Measurements from ENCODE around the gene KRT17.
"Not testable (repeated sequence)": the region's sequence is repeated elsewhere in the genome, so short reads cannot be mapped to it uniquely, and the experiment has no call there.

Gene KRT17

DNA sequence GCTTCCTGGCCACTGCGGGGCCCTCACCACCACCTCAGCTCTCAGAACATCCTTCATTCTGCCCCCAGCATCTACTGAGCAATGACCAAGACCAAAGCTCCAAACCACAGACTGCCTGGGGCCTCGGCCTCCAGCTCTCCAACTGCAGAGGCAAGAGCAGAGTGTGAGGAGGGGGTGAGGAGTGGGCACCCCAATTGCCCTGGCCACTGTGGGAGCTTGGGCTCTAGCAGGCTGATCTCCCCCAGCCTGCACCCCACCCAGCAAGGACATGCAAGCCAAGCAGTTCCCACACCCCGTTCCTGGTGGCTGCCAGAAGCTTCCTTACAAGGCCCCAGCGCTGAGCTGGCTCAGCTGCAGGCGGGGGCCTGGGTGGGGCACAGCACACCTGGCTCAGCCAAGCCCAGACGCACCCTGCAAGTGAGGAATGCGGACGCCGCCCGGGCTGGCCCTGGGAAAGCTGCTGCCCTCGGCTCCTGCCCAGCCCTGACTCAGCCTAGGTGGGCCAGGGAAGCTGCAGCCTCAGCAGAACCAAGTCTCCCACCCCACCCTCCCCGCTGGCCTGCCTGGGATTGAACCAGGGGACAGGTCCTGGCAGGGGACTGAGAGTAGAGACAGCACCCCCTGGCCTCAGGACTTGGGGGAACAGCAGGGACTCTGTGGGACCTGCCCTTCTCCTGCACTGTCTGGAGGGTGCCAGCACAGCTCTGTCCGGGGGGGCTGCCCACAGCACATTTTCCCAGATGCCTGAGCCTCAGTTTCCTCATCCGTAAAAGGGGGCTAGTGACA is 29.7 kb upstream of the KRT17 start:
- no peak for DNase-seq

DNA sequence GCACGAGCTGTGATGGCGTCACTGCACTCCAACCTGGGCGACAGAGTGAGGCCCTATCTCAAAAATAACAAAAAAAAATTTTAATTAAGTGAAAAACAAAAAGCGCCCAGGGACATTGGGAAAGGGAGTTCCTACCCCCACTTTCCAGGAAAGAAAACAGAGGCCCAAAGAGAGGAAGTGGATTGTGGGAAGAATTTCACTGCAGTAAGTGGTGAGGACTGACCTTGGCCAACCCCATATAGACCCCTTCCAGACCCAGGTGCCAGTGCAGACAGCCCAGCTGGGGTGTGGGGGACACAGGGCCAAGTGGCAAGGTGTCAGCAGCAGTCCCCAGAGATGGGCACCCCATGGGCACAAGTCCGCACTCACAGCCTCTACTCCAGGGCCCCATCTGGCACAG is 29.0 kb upstream of the KRT17 start:
- no peak for DNase-seq

DNA sequence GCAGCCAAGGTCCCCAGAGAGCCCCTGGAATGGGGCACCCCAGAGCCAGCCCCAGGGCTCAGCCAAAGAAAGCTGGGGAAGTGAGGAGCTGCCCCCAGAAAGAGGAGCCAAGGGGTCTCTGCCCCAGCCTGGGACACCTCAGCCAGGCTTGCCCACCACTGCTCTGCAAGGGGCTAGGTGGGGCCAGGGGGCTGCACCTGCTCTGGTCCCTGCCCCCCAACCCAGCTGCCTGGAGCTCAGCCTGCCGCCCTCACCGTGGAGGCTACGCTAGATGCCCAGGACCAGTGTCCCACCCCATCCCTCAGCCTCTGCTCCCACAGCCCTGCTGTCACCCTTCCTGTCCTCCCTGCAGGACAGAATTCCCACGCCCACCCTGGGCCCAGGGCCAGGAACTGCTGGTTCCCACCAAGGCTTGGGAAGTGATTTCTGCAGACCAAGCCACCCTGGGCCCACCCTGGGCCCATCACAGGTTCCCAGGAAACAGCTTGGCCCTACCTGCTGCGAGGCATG is 28.1 kb upstream of the KRT17 start:
- DNase-seq: no peak

DNA sequence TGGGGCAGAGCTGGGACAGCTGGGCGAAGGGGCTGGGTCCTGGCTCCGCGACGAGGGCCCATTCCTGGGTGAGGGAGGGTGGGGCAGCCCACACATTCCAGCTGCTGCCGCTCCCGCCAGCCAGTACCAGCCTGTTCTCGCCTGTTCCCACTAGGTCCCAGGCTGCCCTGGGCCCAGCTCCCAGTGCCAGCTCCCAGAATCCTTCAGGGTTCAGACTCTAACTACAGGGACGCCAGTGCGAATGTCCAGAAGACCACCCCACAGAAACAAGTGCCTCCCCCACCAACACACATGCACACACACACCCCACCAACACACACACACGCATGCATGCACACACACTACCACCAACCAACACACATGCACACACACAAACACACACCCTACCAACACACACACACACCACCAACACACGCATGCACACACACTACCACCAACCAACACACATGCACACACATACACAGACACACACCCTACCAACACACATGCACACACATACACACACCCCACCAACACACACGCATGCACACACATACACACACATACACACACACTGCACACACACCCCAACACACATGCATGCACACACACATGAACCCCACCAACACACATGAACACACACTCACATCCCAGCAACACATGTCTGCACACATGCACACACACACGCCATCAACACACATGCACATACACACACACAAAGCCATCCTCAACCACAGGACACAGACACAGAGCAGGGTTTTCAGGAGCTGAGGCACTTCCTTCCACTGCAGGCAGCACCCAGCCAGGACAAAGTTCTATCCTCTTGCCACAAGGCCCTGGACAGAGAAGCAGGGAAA is 27.5 kb upstream of the KRT17 start:
- DNase-seq: peak; percentile 82

DNA sequence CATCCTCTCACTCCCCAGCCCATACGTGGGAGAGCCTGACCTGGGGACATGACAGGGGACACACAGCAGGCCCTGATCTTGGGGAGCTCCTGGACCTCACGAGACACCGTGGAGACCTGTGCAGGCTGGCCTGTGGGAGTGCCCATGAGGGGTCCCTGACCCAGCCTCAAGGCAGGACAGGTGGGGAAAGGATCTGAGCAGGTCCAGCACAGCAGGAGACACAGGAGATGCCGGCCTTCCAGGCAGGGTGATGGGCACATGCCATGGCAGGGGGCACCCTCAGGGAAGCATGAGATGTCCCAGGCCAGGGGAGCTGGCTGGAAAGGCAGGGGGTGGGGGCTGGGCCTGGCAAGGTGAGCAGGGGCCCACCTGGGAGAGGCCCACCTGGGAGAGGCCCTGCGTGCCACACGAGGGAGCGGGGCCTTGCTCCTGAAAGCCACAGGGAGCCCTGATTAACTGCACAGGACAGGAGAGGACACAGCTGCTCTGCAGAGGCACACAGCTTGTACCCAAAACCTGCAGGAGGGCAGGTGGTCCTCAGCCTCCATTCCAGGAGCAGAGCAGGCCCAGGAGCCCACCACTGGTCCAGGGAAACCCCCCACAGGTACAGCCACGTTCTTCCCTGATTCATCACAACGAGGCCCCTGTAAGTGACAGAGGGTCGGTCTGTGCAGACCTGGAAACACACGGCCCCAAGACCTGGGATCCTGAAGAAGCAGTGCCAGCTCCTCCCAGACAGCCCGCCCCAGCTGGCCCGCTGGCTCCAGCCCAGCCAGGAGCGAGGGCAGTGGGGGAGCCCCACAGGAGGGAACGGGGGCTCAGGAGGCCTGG is 26.6 kb upstream of the KRT17 start:
- no peak for DNase-seq

DNA sequence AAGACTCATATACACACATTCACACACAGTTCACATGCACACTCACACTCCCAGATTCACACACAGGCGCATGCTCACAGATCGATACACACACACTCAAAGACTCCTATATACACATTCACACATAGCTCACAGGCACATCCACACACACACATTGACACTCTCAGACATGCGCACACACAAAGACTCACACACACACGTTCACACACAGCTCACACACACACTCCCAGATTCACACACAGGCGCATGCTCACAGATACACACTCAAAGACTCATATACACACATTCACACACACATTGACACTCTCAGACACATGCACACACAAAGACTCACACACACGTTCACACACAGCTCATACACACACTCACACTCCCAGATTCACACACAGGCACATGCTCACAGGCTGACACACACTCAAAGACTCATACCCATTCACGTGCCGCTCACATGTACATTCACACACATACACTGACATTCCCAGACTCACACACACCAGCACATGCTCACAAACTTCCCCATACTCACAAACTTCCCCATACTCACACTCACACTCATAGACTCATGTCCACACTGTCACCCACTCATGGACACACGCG is 25.6 kb upstream of the KRT17 start:
- no peak for DNase-seq

DNA sequence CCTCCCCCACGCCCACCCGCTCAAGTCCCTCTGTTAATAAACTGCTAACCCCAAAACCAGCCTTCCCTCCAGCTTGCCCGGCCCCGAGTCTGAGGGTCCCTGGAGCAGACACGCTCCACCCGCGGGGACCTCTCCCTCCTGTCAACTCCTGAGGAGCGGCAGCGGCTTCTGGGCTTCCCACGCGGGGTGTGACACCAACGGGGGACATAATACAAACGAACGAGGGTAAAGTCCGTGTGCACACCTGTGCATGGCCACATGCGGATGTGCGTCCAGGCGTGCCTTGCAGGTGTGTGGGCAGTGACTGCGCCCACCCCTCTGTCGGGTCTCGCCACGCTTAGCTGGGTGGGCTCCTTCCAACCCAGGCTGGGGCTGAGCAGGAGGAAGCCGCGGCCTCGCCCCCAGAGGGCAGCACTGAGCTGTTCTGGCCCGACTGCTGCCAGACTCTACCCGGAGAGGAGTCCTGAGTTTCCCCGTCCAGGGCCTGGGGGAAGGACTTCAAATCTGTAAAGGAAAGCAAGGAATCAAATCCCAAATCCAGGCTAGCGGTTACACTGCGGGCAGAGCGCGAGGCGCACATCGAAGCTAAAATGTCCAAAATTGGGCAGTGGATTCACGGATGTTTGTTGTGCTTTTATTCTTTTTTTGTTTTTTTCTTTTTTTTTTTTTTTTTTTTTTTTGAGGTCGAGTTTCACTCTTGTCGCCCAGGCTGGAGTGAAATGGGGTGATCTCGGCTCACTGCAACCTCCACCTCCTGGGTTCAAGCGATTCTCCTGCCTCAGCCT is 24.2 kb upstream of the KRT17 start:
- peak; percentile 91 for DNase-seq

DNA sequence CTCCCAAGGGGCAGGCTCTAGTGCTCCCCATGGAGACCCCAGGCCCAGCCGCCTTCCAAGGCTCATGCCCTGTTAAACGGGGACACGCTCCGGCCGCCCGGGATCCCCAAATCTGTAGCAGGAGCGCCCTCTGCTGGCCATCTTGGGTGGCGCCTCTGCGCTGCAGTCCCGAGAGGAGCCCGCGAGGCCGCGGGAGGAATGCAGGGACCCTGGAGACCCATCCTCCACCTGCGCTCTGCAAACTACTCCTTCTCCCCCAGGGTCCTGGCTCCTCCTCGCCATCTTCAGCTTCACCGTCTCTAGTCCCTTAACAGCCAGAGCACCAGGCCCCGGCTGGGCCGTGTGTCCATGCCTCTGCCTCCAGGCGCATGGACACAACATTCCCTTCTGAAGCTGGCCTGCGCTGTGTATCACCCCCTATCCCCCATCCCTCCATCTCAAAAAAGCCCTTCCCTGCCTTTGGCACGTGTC is 23.6 kb upstream of the KRT17 start:
- peak; percentile 88 for DNase-seq

DNA sequence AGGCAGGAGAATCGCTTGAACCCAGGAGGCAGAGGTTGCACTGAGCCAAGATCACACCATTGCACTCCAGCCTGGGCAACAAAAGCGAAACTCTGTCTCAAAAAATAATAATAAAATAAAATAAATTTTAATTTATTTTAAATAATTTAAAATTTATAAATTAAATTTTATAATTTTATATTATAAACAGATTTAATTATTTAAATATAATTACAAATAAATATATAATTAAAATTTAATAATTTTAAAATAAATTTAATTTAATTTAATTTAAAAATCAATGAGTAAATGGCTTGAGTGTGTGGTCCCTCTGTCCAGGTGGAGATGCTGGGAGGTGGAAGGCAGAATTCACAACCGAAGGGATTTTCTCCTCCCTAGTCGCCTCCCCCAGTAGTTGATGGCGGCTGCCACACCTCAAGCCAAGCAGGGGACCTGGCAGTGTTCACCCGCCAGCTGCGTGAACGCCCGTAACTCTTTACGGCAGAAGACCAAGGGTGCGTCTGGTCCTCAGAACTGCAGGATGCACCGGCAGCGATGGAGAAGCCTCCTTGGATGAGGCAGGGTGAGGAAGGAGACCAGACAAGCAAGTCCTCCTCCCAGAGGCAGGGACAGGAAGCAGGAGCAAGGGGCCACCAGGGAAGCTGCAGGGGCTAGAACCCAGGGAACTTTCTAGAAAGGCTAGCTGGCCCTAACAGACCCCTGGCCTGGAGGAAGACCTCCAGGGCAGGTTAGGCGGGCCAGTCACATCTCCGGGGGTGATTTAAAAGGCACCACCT is 22.9 kb upstream of the KRT17 start:
- no peak for DNase-seq

DNA sequence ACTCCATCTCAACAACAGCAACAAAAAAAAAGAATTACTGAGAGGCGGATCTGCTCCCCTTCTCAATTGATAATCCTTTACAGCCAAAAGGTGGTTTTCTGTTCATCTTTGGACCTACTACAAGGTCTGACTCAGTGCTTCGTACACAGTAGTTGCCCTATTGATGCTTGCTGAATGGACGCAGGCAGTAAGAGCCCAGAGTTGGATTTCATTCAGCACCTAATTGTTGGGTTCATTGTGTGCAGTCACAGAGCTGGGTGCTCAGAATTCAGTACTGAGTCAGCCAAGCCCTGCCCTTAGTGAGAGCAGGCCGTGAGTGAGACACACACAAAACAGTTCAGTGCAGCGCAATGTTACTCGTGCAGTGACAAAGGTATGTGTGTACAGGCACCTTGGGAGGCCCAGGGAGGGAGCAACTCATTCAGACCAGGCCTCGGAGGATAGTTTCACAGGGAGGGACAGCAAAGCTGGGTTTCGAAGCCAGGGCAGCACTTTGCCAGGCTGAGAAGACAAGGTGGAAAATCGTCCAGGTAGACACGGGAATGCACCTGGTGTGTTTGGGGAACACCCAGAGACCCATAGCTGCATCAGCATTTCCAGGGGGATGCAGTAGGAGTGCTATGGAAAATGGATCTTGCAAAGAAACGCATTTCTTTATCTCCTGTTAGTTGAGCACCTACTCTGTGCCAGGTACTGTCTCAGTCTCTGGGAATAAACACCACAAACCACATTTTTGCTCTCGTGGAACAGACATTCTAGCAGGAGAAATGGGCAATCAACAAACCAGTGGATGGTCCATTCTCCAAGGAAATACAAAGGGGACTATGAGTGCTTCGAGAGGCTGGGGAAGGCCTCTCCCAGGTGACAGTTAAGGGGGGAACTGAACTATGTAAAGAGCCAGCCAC is 18.1 kb upstream of the KRT17 start:
- no peak for DNase-seq

DNA sequence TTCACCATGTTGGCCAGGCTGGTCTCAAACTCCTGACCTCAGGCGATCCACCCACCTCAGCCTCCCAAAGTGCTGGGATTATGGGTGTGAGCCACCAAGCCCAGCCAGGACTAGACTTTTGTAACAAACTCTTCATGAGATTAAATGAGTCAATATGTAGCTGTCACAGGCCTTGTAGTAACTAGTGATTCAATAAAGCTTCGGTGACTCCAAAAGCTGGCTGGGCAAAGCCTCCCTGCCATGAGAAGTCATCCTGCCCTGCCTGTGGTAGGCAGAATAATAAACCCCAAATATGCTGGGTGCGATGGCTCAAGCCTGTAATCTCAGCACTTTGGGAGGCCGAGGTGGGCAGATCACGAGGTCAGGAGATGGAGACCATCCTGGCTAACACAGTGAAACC is 16.2 kb upstream of the KRT17 start:
- DNase-seq: not testable (repeated sequence)

DNA sequence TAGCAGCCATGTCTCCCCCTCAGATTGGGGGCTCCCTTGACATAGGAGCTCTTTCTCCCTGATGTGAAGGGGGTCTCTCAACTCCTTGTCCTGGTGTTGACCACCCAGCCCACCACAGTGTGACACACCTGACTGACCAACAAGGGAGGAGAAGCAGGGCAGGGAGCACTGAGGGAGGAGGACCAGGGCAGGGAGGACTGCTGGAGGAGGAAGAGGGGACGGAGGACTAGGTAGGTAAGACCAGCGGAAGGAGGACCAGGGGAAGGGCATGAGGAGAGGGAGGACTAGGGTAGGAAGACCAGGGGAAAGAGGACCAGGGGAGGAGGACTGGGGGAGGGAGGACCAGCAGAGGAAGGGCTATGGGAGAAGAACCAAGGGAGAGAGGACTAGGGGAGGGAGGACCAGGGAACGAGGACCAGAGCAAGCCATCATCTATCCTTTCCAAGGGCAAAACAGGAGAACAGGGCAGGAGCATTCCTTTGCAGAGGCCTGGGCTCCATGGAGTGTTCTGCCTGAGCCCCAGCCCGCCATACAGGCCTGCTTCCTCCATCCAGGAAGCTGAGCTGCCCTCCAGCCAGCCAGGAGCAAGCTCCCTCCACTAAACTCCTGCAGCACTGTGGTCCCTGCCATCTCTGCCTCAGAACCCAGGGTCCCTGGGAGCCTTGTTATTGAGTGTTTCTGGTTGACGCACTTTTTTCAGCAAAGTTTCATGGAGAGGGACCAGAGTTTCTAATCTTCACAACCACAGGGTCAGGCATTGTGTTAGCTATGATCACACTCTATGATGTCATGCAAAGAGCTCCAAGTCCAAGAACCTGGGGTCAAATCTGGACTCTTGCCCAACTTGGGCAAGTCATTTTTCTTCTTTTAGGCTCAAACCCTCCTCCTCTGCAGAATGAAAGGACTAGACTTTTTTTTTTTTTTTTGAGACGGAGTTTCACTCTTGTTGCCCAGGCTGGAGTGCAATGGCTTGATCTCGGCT is 15.4 kb upstream of the KRT17 start:
- DNase-seq: no peak

DNA sequence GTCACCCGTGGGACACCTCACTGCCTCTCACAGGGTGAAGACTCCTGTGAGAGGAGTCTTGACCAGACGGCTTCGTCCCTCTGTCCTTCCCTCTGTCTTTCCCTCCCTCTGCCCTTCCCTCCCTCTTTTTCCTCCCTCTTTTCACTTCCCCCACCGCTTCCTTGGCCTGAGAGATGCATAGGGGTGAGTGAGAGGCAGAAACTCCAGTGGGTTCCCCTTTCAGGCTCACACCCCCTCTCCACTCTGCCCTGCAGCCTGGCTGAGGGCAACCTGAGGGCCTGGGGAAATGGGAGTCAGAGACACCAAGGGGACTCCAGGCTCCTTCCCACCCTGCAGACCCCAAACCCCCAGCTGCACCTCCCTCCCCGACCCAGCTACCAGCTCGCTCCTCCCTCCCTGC is 14.6 kb upstream of the KRT17 start:
- no peak for DNase-seq

DNA sequence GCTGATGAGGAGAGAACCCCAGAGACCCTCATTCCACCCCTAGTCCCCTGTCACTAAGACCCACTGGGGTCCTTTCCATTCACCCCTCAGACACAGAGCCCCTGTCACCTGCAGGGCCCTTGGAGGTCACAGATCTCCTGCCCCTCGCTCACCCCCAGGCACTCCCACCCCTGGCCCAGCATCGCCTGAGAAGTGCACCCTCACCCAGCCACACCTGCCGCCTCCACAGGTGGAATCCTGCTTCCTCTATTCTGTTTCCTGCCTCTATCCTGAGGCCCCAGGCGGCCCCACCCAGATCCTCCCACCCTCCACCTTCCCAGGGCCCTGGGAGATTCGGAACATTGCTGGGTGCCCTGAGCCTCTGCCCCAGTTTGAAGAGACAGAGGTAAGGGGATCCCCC is 13.8 kb upstream of the KRT17 start:
- no peak for DNase-seq

DNA sequence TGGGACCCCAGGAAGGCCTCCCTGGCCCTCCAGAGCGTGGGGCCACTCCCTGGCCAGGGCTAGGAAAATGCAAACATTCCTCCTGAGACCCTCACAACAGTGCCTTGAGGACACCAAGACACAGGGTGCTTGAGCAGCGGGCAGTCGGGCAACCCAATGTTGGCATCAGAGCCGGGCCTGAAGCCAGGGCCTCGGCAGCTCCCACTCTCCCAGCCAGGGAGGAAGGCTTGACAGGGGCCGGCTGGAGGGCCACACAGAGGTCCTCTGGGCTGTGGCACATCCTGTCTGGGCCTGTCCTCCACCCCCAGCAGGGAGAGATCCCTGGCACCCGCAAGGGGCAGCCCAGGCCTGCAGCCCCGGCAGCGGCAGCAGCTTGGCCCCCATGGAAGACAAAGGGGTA is 12.3 kb upstream of the KRT17 start:
- DNase-seq: no peak

DNA sequence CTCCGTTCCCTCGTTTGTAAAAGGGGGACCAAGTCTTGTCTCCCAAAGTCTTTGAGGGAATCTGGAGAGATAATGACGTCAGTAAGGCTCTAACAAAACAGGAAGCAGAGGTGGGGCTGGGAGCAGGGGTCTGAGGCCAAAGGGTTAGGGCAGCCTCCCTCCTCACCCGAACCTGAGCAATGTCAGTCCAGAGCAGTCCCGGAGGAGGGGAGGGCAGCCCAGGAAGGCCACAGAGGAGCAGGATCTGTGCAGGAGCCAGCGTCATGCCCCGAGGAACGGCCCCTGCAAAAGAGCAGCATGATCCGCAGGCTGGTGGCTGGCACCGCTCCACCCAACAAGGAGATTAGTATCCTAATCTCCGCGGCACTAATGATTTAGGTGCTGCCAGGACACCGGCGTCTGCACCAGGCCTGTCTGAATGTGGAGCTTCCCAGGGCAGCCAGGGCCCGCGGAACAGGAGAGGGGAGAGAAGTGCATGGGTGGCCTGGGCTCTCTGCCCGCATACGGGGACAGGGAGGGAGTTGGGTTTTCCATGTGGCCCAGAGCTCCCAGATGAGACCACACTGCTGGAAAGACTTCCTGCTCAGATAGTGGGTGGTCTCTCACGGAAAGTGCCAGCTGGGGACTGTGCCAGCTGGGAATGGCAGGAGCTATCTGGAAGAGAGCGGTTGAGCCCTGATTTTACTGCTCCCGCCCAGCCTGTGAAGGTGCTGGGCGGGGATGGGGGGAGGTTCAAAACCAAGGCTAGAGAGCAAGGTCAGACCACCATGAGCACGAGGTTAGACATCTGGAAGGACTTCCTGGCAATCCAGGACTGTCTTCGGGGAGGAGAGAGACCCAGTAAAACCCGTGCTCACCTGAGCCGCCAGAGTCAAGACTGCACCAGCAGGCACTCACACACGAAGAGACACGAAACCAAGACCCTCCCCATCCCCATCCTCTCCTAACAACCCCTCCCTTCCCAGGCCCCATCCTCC is 11.0 kb upstream of the KRT17 start:
- DNase-seq: peak; percentile 87

DNA sequence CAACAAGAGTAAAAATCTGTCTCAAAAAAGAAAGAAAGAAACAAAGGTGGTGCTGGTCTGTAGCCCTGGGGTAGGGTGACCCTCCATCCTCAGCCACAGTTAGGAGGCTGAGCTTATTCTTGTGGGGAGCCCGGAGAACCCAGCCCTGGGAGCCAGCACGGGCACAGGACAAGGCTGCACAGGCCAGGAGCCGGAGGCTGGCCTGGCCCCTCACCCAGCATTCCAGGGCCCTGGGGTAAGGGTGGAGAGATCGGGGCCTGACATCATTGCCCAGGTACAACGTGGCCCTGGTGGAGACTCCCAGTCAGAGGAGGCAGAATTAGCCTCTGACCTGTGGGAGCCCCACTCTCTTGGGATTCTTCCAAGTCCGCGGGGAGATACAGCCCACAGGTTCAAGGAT is 10.3 kb upstream of the KRT17 start:
- no peak for DNase-seq
